ENCODE data around the gene ITGB4.

GRCh38 chr17:75755990-75756389, 34.7 kb downstream of the ITGB4 start:
- TF ChIP-seq MYC (IDR thresholded peaks at IDR 0.05; ENCODE audit: borderline replicate concordance, low read length) (no peak), POLR2A (IDR thresholded peaks at IDR 0.05; ENCODE audit: low read length) (no peak), CTCF (IDR thresholded peaks at IDR 0.05) (no peak), CEBPB (IDR thresholded peaks at IDR 0.05) (no peak), ZFP36 (IDR thresholded peaks at IDR 0.05; ENCODE audit: borderline replicate concordance, partially characterized antibody) (no peak), ZSCAN20 (CRISPR knock-in tag; IDR thresholded peaks at IDR 0.05) (no peak), USF2 (IDR thresholded peaks at IDR 0.05) (no peak), BHLHE40 (IDR thresholded peaks at IDR 0.05; ENCODE audit: low read depth, low read length) (no peak), HMGXB4 (CRISPR knock-in tag; IDR thresholded peaks at IDR 0.05; ENCODE audit: borderline replicate concordance) (no peak), BCL3 (IDR thresholded peaks at IDR 0.05) (no peak), JUN (IDR thresholded peaks at IDR 0.05) (no peak), RNF2 (IDR thresholded peaks at IDR 0.05; ENCODE audit: borderline replicate concordance, low read depth) (no peak), SREBF2 (IDR thresholded peaks at IDR 0.05) (no peak), KDM1A (IDR thresholded peaks at IDR 0.05; ENCODE audit: low read depth) (no peak)
